ENCODE data around the gene TNFAIP8L2.

Gene TNFAIP8L2

DNA sequence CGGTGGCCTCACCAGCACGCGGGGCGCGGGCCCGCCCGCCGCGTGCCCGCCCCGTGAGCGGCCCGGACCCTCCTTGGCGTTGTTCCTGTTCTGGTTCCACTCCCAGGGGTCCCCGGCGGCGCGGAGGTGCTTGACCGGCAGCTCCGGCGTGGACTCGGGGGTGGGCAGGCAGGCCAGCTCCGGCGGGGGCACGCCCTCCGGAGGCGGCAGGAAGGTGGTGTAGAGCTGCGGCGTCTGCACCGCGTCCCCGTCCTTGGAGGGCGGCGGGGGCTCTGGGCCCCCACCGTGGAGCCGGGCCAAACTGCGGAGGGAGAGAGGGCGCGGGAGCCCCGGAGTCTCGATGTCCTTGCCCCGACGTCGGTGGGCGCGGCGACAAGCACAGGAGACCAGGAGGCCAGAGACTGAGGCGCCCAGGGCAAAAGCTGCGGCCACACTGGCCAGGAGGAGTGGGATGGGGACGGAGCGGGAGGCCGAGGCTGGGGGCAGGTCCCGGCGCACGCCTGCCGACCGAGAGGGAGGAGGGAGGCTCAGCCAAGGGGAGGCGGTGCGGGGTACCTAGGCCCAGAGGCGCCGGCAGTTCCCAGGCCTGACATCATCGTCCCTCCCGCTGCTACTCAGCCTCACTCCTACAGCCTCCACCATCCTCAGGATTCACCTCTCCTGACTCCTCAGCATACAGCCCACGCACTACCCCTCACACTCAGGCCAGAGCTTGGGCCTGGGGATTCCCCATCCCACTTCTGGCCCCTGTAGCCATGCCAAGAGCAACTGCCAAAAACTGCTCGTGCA lies 23.2 kb upstream of the TNFAIP8L2 start:
- no peaks in the 10 kb centered on the region for H3K4me1 ChIP-seq (ENCODE audit: insufficient read depth, poor library complexity, severe bottlenecking)
- no peak for DNase-seq (ENCODE audit: low spot score)
- H3K36me3 ChIP-seq (ENCODE audit: low read depth): no peaks in the 10 kb centered on the region
- TF ChIP-seq, protein P1, sequence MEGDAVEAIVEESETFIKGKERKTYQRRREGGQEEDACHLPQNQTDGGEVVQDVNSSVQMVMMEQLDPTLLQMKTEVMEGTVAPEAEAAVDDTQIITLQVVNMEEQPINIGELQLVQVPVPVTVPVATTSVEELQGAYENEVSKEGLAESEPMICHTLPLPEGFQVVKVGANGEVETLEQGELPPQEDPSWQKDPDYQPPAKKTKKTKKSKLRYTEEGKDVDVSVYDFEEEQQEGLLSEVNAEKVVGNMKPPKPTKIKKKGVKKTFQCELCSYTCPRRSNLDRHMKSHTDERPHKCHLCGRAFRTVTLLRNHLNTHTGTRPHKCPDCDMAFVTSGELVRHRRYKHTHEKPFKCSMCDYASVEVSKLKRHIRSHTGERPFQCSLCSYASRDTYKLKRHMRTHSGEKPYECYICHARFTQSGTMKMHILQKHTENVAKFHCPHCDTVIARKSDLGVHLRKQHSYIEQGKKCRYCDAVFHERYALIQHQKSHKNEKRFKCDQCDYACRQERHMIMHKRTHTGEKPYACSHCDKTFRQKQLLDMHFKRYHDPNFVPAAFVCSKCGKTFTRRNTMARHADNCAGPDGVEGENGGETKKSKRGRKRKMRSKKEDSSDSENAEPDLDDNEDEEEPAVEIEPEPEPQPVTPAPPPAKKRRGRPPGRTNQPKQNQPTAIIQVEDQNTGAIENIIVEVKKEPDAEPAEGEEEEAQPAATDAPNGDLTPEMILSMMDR (IDR thresholded peaks at IDR 0.05; ENCODE audit: poor library complexity, severe bottlenecking): no peak
- H3K9me3 ChIP-seq (ENCODE audit: severe bottlenecking): no peaks in the 10 kb centered on the region
- H3K4me3 ChIP-seq (ENCODE audit: severe bottlenecking): no peak overlapping the region
- H3K27me3 ChIP-seq (ENCODE audit: insufficient read depth, poor library complexity, severe bottlenecking): no peaks in the 10 kb centered on the region
- ATAC-seq (ENCODE audit: low read depth): no peak
- no peak overlapping the region for H3K27ac ChIP-seq (ENCODE audit: poor library complexity, severe bottlenecking)

DNA sequence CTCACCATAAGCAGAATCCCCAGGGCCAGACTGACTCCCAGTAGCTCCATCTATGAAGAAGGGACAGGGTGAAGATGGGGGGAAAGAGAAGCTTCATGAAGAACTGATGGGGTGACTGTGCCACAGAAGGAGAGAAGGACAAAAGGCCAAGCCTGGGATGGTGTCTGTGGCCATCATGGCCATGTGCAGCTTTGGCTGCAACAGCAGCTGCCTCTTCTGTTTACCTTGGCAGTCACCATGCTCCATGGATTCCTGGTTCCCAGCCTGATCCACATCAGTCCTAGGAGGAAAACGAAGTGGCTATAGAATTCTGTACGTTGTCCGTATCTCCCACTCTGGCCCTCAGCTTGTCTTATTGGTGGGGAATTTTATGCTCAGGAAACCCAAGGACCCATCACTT lies 22.1 kb upstream of the TNFAIP8L2 start:
- no peak for DNase-seq (ENCODE audit: low spot score)
- H3K4me3 ChIP-seq (ENCODE audit: severe bottlenecking): no peak overlapping the region
- H3K4me1 ChIP-seq (ENCODE audit: insufficient read depth, poor library complexity, severe bottlenecking): no peaks in the 10 kb centered on the region
- no peaks in the 10 kb centered on the region for H3K9me3 ChIP-seq (ENCODE audit: severe bottlenecking)
- TF ChIP-seq, protein P1 (IDR thresholded peaks at IDR 0.05; ENCODE audit: poor library complexity, severe bottlenecking): no peak
- no peak for ATAC-seq (ENCODE audit: low read depth)
- no peaks in the 10 kb centered on the region for H3K27me3 ChIP-seq (ENCODE audit: insufficient read depth, poor library complexity, severe bottlenecking)
- no peak overlapping the region for H3K27ac ChIP-seq (ENCODE audit: poor library complexity, severe bottlenecking)
- no peaks in the 10 kb centered on the region for H3K36me3 ChIP-seq (ENCODE audit: low read depth)

DNA sequence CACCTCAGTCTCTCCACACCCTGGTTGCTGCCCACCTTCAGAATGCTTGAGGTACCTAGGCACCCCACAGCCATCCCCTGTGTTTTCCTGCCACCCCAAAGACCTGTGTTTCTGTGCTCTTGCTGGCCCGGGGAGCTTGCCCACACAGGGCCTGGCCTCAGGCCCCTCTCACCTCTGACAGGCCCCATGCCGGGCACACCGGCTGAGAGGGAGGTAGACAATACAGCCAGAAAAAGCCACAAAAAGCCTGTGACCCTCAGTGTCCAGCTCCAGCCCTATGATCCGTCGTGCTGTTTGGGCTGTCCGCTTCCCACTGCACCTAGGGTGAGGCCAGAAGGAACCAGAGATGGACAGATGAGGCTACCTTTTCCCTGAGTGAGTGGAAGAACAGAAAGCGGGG lies 21.5 kb upstream of the TNFAIP8L2 start:
- TF ChIP-seq, protein P1 (IDR thresholded peaks at IDR 0.05; ENCODE audit: poor library complexity, severe bottlenecking): no peak
- H3K4me1 ChIP-seq (ENCODE audit: insufficient read depth, poor library complexity, severe bottlenecking): no peaks in the 10 kb centered on the region
- H3K9me3 ChIP-seq (ENCODE audit: severe bottlenecking): no peaks in the 10 kb centered on the region
- ATAC-seq (ENCODE audit: low read depth) (no peak), DNase-seq (ENCODE audit: low spot score) (no peak)
- no peak overlapping the region for H3K4me3 ChIP-seq (ENCODE audit: severe bottlenecking)
- no peaks in the 10 kb centered on the region for H3K36me3 ChIP-seq (ENCODE audit: low read depth)
- no peaks in the 10 kb centered on the region for H3K27me3 ChIP-seq (ENCODE audit: insufficient read depth, poor library complexity, severe bottlenecking)
- H3K27ac ChIP-seq (ENCODE audit: poor library complexity, severe bottlenecking): no peak overlapping the region

DNA sequence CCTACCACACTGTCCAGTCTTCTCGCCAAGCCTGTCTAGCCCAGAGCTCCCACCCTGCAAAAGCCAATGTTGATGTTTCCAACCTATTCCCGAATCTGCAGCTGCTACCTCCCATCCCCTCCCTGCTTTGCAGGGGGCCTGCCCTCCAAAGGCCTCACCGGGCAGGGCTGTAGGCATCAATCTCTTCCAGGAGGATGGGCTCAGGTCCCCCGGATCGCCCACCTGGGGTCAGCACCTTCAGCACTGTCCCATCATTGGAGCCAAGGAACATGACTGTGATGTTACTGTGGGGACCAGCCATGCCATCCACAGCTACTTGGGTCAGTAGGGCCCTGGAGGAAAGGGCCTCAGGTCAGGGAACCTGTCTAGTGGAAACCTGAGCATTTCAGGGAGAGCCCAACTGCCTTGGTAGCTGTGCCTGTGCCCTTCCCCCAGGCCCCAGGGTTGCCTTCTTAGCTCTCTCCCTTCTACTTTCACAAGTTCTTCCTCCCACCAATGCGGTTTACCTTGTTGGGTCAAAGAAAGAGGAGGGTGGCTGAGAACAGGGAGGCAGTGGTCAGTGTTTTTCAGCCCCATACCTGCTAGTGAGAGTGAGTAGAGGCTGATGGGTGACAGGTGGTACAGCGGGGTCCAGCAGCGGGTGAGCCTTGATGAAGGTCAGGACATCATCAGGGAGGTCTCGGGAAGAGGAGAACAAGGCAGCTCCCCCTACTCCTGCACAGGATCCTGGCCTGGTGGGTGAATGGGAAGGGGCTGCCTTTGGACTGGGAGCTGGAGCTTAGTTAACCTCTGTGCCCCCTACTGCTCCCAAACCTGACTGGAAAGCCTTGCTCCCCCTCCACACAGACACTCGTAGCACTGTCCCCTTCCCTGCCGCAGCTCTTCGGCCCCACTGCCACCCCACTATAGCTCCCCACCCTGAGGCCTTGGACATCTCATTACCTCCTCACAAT lies 20.7 kb upstream of the TNFAIP8L2 start:
- Histone ChIP-seq H3K27me3 (ENCODE audit: insufficient read depth, poor library complexity, severe bottlenecking) (no peaks in the 10 kb centered on the region), H3K4me1 (ENCODE audit: insufficient read depth, poor library complexity, severe bottlenecking) (no peaks in the 10 kb centered on the region), H3K4me3 (ENCODE audit: severe bottlenecking) (no peak overlapping the region), H3K9me3 (ENCODE audit: severe bottlenecking) (no peaks in the 10 kb centered on the region), H3K36me3 (ENCODE audit: low read depth) (no peaks in the 10 kb centered on the region), H3K27ac (ENCODE audit: poor library complexity, severe bottlenecking) (no peak overlapping the region)
- DNase-seq (ENCODE audit: low spot score) (no peak), ATAC-seq (ENCODE audit: low read depth) (no peak)
- TF ChIP-seq, protein P1 (IDR thresholded peaks at IDR 0.05; ENCODE audit: poor library complexity, severe bottlenecking): no peak

All from RWPE2 (cell line).